ENCODE data around the gene PDE8B.

PDE8B gene

GRCh38 chr5:77398458-77398857, 188.0 kb downstream of the PDE8B start:
- DNase-seq (ENCODE audit: low spot score), result no peak

GRCh38 chr5:77398896-77399295, 188.4 kb downstream of the PDE8B start:
- DNase-seq (ENCODE audit: low spot score), result no peak

GRCh38 chr5:77400645-77401044, 190.2 kb downstream of the PDE8B start:
- no peak for DNase-seq (ENCODE audit: low spot score)

- DNase-seq (ENCODE audit: low spot score), result no peak
Measured at GRCh38 chr5:77402796-77403195, 192.3 kb downstream of the PDE8B start.

- no peak for DNase-seq (ENCODE audit: low spot score)
Measured at GRCh38 chr5:77407152-77407551, 196.7 kb downstream of the PDE8B start.

- no peak for DNase-seq (ENCODE audit: low spot score)
Measured at GRCh38 chr5:77409870-77410621, 199.6 kb downstream of the PDE8B start.

GRCh38 chr5:77413049-77413448, 202.6 kb downstream of the PDE8B start:
- DNase-seq (ENCODE audit: low spot score), result no peak

- no peak for DNase-seq (ENCODE audit: low spot score)
Measured at GRCh38 chr5:77418162-77418561, 207.7 kb downstream of the PDE8B start.

- DNase-seq (ENCODE audit: low spot score), result no peak
Measured at GRCh38 chr5:77418601-77419581, 208.4 kb downstream of the PDE8B start.

GRCh38 chr5:77419644-77420582, 209.4 kb downstream of the PDE8B start:
- no peak for DNase-seq (ENCODE audit: low spot score)

GRCh38 chr5:77420940-77421339, 210.5 kb downstream of the PDE8B start:
- no peak for DNase-seq (ENCODE audit: low spot score)

GRCh38 chr5:77423022-77423750, 212.7 kb downstream of the PDE8B start:
- DNase-seq (ENCODE audit: low spot score), result no peak

- no peak for DNase-seq (ENCODE audit: low spot score)
Measured at GRCh38 chr5:77424921-77425320, 214.4 kb downstream of the PDE8B start.

- no peak for DNase-seq (ENCODE audit: low spot score)
Measured at GRCh38 chr5:77425420-77425819, 214.9 kb downstream of the PDE8B start.

- DNase-seq (ENCODE audit: low spot score), result no peak
Measured at GRCh38 chr5:77425998-77426659, 215.6 kb downstream of the PDE8B start.

- no peak for DNase-seq (ENCODE audit: low spot score)
Measured at GRCh38 chr5:77426670-77427069, 216.2 kb downstream of the PDE8B start.

GRCh38 chr5:77427998-77428397, 217.5 kb downstream of the PDE8B start:
- DNase-seq (ENCODE audit: low spot score), result no peak

- DNase-seq (ENCODE audit: low spot score), result no peak
Measured at GRCh38 chr5:77428526-77428925, 218.0 kb downstream of the PDE8B start.

GRCh38 chr5:77430726-77431125, 220.2 kb downstream of the PDE8B start:
- DNase-seq (ENCODE audit: low spot score), result no peak

GRCh38 chr5:77431286-77431685, 220.8 kb downstream of the PDE8B start:
- DNase-seq (ENCODE audit: low spot score), result no peak

GRCh38 chr5:77431719-77432118, 221.2 kb downstream of the PDE8B start:
- DNase-seq (ENCODE audit: low spot score), result no peak

Data from left forelimb (tissue), 1 donor.